GM18526 (cell line): ENCODE data around the gene POLA2.

ENCODE experiments used
- POLR2A ChIP-seq: IDR thresholded peaks from 3 replicates; pipeline ENCODE4 v1.6.1; 2011; ENCODE audit not compliant: insufficient read length; ENCODE audit errors: extremely low read depth

The POLA2 gene

DNA sequence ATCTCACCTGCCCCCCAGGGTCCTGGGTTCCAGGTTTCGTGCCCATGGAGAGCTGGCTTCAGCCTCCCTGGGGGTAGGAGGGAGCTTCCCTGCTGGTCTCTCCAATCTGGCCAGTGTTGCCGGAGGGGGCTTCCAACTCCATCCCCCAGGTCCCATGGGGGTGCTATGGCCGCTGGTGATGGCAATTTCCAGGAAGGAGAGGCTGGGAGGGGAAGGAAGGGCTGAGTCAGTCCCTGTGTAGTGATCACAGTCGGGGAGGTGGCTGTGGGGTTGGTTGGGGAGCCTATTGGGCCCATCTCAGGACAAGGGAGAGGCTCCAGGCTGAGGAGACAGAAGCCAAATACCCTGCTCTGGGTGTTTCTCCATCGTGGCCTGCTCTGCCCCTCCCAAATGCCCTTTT, 47.2 kb downstream of the POLA2 start:
- no peak for TF ChIP-seq POLR2A

DNA sequence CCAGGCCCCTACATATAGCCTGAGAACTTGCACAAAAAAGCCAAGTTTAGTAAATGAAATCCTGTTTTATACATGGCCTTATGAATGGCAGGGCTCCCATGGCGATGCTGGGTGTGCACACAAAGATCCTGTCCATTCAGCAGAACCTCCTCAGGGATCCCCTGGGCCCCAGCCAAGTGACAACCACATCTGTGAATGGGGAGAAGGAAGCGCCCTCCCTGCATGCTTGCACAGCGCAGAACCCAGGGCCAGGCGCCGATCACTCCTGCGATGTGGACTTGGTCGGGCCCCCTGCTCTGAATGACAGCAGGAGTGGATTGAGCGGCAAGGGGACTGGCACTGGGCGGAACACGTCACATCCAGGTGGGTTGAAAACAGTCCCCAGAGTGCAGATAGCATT, 48.5 kb downstream of the POLA2 start:
- no peak for TF ChIP-seq POLR2A

DNA sequence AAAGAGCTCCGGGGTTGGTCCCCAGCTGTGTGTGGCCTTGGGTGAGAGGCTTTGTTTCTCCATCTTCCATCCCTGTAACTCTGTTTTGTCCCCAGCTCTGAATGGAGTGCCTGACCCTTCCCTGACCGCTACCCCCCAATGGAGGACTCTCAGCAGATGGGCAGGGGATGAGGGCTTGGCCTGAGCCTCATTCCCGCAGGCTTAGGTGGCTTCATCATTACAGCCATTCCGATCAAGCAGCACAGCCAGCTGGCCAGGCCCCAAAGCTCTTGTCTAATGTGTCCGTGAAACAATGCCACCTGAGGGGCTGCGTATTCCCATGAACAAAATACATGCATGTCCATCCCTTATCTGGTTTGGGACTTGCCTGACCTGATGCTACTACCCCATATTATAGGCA, 49.0 kb downstream of the POLA2 start:
- no peak for TF ChIP-seq POLR2A

DNA sequence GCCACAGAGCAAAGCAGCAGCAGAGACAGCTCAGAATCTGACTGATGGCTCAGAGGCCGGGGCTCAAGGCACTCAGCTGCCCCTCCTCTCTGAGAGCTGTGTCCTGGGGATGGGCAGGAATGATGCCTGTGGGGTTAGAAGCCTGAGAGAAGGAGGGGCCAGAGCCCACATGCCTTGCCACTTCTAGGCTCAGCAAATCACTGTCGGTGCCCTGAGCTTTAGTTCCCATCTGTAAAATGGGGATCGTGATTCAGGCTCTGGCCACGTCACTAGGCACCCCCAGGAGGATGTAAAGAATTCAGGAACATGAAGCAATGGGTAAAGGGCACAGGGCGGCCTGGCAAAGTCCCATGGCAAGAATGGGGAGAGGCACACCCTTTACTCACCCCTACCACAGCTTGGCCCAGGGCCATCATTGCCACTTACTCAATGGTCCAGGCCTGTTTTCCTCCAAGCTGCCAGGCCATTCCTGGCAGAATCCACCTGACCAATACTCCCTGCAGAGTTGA, 49.5 kb downstream of the POLA2 start:
- no peak for TF ChIP-seq POLR2A

DNA sequence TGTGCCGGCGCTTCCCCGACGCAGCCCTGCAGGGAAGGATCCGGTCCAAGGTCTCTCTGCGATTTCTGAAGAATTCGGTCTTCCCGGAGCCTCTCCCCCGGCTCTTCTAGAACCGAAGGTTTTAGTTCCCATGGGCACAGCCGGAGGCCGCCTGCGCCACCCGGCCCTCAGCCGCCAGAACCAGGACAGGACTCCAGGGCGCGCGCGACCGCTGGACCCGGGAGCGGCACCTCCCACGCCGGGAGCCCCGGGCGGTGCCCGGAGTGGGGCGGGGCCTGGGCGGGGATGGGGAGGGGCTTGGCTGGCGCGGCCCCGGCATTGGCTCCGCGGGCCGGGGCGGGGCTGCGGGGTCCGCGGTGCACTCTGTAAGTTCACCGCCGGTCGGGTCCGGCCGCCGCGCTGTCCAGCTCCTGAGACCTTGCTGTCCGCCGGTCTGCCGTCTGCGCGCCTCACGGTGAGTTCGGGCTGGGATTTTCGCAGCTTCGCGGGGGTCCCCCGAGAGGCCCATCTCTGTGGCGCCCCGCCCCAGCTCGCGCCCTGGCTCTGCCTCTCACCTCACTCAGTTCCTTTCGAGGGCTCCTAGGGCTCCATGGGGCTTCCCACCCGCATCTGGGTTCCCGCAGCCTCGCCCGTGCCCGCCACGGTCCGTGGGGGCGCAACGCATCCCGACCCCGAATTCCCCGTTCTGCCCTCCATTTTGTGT, 52.9 kb downstream of the POLA2 start, which contains the start of gene CDC42EP2:
Gene CDC42EP2 (plus strand): TSS at position 366 of the 703 bp plus-strand sequence. CDS start 6,033 bp downstream, outside the sequence.
- TF ChIP-seq POLR2A: no peak

DNA sequence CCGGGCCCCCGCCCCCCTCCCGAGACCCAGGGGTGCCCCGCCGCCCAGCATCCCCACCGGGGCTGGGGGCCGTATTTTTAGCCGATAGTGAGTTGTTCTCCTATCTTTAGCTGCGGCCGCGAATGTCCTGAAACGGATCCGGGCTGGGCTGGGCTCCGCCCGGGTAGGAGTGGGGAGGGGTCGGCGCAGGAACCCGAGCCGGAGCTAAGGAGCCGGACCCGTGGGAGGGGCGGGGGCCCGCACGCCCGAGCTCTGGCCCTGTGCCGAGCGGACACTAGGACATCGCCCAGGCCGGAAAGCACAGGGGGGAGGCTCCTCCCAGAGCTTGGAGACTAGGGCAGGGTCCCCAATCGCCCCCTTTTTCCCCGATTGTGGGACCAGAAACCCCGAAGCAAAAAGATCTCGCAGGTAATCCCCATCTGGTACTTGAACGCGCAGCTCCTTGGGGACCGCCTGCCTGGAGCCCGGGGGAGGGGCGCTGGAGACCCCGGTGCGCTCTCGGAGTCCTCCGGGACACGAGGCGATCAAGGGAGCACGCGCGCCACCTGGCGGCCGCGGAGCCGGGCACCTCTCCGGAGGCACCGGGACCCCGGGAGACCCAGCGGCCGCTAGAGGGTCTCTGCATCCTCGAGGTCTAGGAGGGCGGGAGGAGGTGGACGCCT, 53.6 kb downstream of the POLA2 start:
- no peak for TF ChIP-seq POLR2A

DNA sequence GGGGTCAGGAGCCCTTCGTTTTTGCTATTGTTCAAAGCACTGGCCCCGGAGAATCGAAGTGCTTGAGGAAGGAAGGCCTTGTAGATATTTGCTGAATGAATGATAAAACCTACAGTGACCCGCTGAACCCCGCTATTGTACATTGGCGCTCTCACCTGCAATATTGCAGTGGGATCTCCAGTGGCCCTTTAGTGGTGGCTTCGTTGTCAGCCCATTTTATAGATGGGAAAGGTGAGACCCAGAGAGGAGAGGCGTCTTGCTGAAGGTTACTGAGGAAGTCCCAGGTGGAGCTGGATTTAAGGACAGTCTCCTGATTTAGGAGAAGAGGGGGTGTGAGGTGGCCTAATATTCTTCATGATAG, 54.1 kb downstream of the POLA2 start:
- TF ChIP-seq POLR2A: no peak

DNA sequence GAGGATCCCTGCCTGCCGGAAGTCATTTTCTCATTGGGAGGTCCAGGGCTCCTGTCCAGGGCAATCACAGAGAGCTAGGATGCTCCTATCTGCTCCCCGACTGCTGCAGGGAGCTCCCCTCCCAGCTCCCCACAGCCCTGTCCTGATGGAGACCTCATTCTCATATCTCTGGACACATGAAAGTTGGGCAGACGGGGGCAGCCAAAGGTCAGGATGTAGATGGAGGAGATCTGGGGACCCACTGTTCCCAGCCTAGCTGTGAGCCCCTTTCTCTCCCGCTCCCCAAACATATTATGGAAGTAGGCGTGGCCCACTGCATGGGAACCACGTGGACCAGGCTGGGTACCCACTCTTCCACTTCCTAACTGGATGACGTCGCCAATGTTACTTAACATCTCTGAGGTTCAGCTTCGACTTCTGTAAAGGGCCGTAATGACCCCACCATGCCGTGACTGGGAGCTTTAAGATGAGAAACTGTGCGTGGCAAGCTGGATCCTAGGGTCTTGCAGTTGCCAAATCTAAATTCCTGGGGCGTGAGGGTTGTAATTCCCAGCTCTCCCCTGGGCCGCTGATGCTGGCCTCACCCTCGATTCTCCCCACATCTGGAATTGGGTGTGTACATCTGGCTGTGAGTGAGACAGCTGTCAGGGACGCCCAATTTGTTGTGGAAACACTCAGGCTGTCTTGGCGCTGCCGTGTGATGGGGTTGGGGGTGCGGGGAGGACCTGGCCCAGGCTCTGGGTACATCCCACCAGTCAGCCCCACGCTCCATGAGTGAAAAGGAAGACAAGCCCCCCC, 54.7 kb downstream of the POLA2 start:
- no peak for TF ChIP-seq POLR2A

DNA sequence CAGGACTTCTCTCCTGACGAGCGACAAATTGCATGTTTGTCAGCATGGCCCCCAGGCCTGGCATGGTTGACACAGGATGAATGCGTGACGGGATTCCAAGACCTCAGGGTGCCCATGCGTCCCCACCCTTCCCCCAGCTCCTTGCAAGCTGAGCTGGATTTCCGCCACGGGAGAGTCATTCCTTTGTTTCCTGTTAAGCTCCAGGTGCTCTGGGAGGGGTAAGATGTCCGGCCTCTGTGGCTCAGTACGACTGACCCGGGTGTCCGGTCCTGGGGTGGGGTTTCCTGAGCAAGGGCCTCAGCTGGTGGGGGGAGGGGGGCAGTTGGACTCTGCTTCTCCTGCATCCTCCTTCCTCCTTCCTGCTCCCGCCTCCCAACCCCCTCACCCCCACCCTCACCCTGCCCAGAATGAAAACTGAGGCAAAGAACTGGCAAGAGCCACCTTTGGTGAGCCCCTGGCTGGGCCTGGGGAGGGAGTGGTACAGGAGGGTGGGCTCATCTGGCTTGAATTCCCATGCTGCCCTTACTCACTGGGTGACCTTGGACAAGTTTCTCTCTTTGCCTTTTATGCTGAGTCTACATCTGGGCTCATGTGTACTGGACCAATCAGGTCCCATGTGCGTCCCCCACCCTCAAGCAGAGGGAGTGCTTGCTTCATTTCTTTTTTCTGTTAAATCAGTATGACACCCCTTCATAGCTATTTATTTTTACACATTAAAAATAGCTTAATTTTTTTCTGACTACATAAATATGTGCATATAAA, 55.4 kb downstream of the POLA2 start:
- TF ChIP-seq POLR2A: no peak

DNA sequence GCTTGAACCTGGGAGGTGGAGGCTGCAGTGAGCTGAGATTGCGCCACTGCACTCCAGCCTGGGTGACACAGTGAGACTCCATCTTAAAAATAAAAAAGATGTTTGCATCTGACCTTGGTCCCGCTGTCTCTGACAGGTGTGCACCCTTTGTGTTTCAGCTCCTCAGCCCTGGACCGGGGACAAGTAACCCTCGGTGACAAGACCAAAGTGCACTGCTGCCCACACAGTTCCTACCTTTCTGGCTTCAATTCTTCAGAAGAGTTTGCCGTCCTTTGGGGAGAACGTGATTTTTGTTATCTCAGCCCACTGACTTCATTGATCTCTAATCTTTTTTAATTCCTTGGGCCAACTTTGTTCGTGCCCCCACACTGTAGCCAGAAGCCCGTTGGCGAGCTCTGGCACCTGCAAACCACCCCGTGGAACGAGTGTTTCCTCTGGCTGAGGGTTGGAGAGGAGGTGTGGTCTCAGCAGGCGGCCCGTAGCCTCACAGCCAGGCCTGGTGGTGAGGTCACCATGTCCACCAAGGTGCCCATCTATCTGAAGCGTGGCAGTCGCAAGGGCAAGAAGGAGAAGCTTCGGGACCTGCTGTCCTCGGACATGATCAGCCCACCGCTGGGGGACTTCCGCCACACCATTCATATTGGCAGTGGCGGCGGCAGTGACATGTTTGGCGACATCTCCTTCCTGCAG, 58.8 kb downstream of the POLA2 start:
- no peak for TF ChIP-seq POLR2A

DNA sequence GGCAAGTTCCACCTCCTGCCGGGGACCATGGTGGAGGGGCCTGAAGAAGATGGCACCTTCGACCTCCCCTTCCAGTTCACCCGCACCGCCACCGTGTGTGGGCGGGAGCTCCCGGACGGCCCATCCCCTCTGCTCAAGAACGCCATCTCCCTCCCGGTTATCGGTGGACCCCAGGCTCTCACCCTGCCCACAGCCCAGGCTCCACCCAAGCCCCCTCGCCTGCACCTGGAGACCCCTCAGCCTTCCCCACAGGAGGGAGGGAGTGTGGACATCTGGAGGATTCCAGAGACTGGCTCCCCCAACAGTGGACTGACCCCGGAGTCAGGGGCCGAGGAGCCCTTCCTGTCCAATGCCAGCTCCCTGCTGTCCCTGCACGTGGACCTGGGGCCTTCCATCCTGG, 59.3 kb downstream of the POLA2 start:
- no peak for TF ChIP-seq POLR2A

DNA sequence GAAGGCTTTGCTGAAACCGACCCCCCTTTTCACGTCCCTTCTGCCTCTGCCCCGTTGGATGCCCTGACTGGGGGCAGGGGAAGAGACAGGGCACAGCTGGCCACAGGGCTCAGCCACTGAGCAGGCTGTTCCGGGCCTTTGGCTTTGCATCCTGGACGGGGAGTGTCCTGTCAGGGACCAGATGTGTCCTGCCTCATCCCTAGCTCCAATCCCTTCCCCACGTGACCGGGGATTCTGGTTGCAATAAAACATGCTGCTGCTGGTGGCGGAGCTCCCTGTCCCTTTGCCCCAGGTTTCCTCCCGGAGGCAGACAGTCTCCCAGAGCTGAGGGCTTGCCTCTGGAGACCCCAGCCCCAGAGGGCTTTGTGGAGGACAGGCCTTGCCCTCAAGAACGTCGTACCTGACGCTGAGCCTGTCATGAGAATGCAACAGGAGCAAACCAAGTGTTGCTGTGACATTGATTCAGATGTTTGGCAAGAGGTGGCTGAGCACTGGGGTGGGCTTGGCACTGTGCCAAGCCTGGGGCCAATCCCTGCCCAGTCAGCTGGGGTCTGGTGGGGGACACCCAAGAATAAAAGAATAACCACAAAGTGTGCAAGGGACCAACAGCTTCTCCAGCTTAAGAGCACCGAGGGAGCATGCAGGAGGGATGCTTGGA, 60.2 kb downstream of the POLA2 start:
- no peak for TF ChIP-seq POLR2A

DNA sequence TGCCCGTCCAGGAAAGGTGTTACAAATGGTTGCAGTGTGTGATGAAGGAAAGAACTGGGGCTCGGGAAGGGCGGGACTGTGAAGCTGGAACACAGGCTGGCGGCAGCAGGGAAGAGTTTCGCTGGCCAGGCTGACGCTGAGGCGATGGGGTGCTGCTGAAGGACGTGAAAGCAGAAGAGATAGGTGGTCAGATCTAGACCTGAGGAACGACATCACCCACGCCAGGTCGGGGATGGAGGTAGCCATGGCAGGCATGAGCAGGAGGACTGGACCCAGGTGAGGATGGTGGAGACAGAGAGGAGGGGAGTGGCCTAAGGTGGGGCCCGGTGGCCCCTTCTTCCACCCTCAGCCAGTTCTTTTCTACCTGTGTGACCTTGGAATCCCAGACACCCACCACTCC, 62.1 kb downstream of the POLA2 start:
- no peak for TF ChIP-seq POLR2A

DNA sequence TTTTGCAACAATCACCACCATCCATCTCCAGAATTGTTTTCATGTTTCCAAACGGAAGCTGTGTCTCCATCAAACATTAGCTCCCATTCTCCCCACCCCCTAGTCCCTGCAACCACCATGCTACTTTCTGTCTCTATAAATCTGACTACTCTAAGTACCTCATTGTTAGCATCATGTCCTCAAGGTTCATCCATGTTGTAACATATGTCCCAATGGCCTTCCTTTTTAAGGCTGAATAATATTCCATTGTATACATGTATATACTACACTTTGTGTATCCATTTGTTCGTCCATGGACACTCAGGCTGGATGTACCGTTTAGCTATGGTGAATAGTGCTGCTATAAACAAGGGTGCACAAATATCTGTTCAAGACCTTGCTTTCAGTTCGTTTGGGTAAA, 63.7 kb downstream of the POLA2 start:
- no peak for TF ChIP-seq POLR2A
